Measurements from ENCODE around the gene SINHCAF. TPM values are rescaled to one million over a fixed set of nuclear protein-coding genes. Genes with fewer than 3 reads are reported as not detected.
"Not testable (repeated sequence)": the region's sequence is repeated elsewhere in the genome, so short reads cannot be mapped to it uniquely, and the experiment has no call there.

Gene SINHCAF
- total RNA-seq, 6 donors from 2014 or later = 26.2 to 96.9 (median 42.0) TPM

DNA sequence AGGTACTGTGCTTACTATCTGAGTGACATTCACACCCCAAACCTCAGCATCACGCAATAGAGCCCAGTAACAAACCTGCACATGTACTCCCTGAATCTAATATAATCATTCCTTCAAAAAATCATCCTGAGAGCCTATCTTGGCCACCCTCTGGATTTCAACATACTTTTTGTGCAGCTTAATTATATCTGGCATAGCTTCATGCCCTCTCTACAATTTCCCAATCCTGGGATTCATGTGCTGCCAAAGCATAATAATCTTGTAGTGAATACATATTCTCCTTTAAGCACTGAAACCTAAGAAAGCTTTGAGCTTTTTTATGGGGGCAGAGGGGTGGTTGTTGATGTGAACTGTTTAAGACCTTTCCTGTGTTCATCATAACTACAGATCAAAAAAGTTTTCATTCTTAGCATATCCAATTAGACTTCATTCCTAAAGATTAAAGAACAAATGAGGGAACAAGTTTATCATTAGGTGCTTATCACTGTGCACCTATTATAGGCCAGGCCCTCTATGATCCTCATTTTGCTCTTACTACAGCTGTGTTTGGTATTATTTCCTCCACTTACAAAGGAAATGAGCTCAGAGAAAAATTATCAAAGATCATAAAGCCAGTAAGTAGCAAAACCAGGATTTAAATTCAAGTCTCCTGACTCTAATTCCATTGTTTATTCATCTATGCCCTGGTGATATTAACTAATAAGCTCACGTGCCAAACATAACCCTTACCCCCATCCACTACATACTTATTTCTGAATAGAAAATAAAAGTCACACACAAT is 51.2 kb downstream of the SINHCAF start:
- Histone ChIP-seq H3K36me3 (peaks cover 0 to 14% (median 0%) of the 10 kb centered on the region in 4 donors), H3K4me1 (no peaks in the 10 kb centered on the region), H3K27ac (no peak overlapping the region), H3K27me3 (no peaks in the 10 kb centered on the region), H3K9me3 (no peaks in the 10 kb centered on the region), H3K4me3 (no peak overlapping the region)
- ATAC-seq (ENCODE audit: low FRiP score in 2 of 2) = no peak
- TF ChIP-seq, protein P1, sequence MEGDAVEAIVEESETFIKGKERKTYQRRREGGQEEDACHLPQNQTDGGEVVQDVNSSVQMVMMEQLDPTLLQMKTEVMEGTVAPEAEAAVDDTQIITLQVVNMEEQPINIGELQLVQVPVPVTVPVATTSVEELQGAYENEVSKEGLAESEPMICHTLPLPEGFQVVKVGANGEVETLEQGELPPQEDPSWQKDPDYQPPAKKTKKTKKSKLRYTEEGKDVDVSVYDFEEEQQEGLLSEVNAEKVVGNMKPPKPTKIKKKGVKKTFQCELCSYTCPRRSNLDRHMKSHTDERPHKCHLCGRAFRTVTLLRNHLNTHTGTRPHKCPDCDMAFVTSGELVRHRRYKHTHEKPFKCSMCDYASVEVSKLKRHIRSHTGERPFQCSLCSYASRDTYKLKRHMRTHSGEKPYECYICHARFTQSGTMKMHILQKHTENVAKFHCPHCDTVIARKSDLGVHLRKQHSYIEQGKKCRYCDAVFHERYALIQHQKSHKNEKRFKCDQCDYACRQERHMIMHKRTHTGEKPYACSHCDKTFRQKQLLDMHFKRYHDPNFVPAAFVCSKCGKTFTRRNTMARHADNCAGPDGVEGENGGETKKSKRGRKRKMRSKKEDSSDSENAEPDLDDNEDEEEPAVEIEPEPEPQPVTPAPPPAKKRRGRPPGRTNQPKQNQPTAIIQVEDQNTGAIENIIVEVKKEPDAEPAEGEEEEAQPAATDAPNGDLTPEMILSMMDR (IDR thresholded peaks at IDR 0.05) = no peak
- TF ChIP-seq POLR2A (IDR thresholded peaks at IDR 0.05) (no peak), POLR2AphosphoS5 (IDR thresholded peaks at IDR 0.05) (no peak)
- DNase-seq = no peak
- 74 to 96% methylated on average over 2 of the region's 2 CpGs for WGBS, 2 donors

- not testable (repeated sequence) for DNase-seq, H3K27ac ChIP-seq, H3K9me3 ChIP-seq
Measured at GRCh38 chr12:31273794-31274193, 52.2 kb downstream of the SINHCAF start.

DNA sequence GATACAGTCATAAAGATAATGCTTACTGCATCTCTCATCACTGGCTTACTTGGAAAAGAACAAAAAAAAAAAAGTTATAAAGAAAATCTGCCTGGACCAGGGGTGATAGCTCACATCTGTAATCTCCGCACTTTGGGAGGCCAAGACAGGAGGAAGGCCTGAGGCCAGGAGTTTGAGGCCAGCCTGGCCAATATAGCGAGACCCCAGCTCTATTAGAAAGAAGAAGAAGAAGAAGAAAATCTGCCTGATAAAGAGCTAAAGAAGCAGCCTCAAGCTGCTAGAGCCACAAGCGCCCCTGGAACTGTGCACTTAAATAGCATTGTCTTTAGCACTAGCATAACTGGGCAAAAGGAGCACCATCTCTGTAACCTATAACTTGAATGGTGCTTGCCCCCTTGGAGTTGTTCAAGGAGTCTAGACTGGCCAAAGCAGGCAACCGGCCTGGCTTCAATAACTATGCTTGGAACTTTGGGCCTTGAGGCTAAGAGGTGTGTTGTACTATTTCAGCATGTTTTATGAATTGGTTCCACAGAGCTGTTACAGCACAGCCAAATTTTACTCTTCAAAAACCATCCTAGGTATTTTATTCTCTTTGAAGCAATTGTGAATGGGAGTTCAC is 53.2 kb downstream of the SINHCAF start:
- WGBS, 2 donors = 90 to 96% methylated on average over 4 of the region's 4 CpGs
- TF ChIP-seq, protein P1 (IDR thresholded peaks at IDR 0.05) = no peak
- TF ChIP-seq EP300 (IDR thresholded peaks at IDR 0.05) = no peak
- no peak for TF ChIP-seq POLR2AphosphoS5 (IDR thresholded peaks at IDR 0.05)
- TF ChIP-seq POLR2A (IDR thresholded peaks at IDR 0.05) = no peak
- DNase-seq = no peak

More at GRCh38 chr12:31273794-31274193, 52.2 kb downstream of the SINHCAF start:
- 96% methylated on average over 6 of the region's 6 CpGs for WGBS, 2 donors
- H3K36me3 ChIP-seq; ATAC-seq (ENCODE audit: low FRiP score in 2 of 2); H3K27me3 ChIP-seq; H3K4me3 ChIP-seq; H3K4me1 ChIP-seq: not testable (repeated sequence)

GRCh38 chr12:31267966-31268365 is 58.0 kb downstream of the SINHCAF start:
- TF ChIP-seq, protein P1 (IDR thresholded peaks at IDR 0.05) = no peak
- TF ChIP-seq EP300 (IDR thresholded peaks at IDR 0.05) (no peak), POLR2AphosphoS5 (IDR thresholded peaks at IDR 0.05) (no peak), POLR2A (IDR thresholded peaks at IDR 0.05) (no peak)
- WGBS, 2 donors = 79 to 93% methylated on average over 2 of the region's 2 CpGs
- H3K27me3 ChIP-seq = no peaks in the 10 kb centered on the region

More for the DNA sequence above, 53.2 kb downstream of the SINHCAF start:
- H3K27ac ChIP-seq = no peak overlapping the region
- H3K4me3 ChIP-seq = no peak overlapping the region
- peaks cover 0 to 4% (median 0%) of the 10 kb centered on the region in 4 donors for H3K36me3 ChIP-seq
- H3K4me1 ChIP-seq = no peaks in the 10 kb centered on the region
- no peak for ATAC-seq (ENCODE audit: low FRiP score in 2 of 2)
- H3K27me3 ChIP-seq = no peaks in the 10 kb centered on the region
- no peaks in the 10 kb centered on the region for H3K9me3 ChIP-seq

GRCh38 chr12:31265722-31266121 is 60.2 kb downstream of the SINHCAF start:
- Histone ChIP-seq H3K4me3 (no peak overlapping the region), H3K9me3 (no peaks in the 10 kb centered on the region), H3K4me1 (no peaks in the 10 kb centered on the region), H3K36me3 (no peaks in the 10 kb centered on the region), H3K27me3 (no peaks in the 10 kb centered on the region), H3K27ac (no peak overlapping the region)
- TF ChIP-seq POLR2AphosphoS5 (IDR thresholded peaks at IDR 0.05) = no peak
- TF ChIP-seq POLR2A (IDR thresholded peaks at IDR 0.05) = no peak
- TF ChIP-seq, protein P1 (IDR thresholded peaks at IDR 0.05) = no peak
- no peak for TF ChIP-seq EP300 (IDR thresholded peaks at IDR 0.05)
- ATAC-seq (ENCODE audit: low FRiP score in 2 of 2) (no peak), DNase-seq (no peak)
- WGBS, 2 donors = 78 to 84% methylated on average over 7 to 11 of the region's 11 CpGs

More at GRCh38 chr12:31267966-31268365, 58.0 kb downstream of the SINHCAF start:
- Histone ChIP-seq H3K4me3 (no peak overlapping the region), H3K4me1 (no peaks in the 10 kb centered on the region), H3K9me3 (no peaks in the 10 kb centered on the region), H3K27ac (no peak overlapping the region), H3K36me3 (no peaks in the 10 kb centered on the region)
- DNase-seq (no peak), ATAC-seq (ENCODE audit: low FRiP score in 2 of 2) (no peak)
